HG02870 (cell line): ENCODE measurements around the gene CLDN7.

Source experiments
- ATAC-seq: cut with Tn5 transposase; IDR thresholded peaks from one replicate; pipeline ENCODE4 v1.9.1; 2021; ENCODE audit warnings: mild to moderate bottlenecking, moderate library complexity; ENCODE audit not compliant: unreplicated experiment

Gene CLDN7

GRCh38 chr17:7221278-7222092 is 40.8 kb downstream of the CLDN7 start:
- no peak for ATAC-seq

- ATAC-seq, result no peak
Measured at GRCh38 chr17:7220593-7221277, 41.5 kb downstream of the CLDN7 start.

DNA sequence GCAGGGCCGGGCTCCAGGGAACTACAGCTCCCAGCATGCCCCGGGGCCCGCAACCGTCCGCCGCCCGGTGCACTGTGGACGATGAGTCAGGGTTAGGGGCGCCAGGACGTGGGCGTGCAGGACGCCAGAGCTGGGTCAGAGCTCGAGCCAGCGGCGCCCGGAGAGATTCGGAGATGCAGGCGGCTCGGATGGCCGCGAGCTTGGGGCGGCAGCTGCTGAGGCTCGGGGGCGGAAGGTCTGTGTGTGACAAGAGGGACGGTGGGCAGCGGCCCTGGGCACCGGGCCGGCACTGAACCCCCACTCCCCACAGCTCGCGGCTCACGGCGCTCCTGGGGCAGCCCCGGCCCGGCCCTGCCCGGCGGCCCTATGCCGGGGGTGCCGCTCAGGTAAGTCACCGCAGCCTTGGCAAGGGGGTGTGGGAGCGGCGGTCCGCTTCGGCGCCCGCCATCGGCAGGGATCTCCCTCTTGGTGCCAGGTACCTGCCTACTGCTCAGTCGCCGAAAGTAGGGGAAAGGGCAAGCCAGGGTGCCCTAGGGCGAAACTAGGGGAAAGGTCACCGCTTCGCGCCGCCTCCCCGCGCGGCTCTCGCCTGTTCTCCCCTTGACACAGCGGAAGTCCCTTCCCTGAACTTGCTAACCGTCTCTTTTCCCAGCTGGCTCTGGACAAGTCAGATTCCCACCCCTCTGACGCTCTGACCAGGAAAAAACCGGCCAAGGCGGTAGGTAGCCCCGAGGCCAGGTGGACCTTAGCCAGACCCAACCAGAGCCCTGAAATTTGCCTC is 42.3 kb downstream of the CLDN7 start, which contains the start of the genes ACADVL and DLG4:
TSS of gene ACADVL (plus strand) at position 127 of the 781 bp plus-strand sequence. CDS start at position 174, 47 bp downstream.
TSS of gene DLG4 (minus strand) at position 25 of the 781 bp plus-strand sequence.
- peak; percentile 66 for ATAC-seq

DNA sequence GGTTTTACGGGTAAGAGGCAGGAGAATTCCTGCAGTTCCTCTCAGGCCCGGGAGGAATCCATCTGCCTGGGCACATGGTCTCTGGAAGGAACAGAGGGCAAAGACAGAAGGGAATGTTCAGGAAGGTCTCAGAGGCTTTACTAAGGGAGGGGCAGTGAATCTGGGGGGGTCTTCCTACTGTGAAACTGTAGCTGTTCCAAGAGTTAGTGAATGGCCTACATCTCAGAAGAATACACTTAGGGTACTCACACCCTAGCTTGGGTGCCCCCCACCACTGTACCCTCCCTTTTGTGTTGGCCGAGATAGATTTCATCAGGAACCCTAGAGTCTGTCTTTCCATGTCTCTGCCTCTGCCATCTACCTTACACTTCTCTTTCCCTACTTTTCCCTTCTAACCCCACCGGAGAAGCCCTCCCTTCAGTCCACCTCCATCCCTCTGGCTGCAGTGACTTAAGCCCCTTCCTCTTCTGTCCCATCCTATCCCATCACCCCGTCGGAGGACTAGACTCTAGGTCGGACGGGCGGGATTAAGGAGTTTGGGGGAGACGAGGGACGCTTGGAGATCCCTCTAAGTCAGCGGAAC is 43.0 kb downstream of the CLDN7 start:
- ATAC-seq, result no peak

- no peak for ATAC-seq
Measured at GRCh38 chr17:7218758-7219157, 43.5 kb downstream of the CLDN7 start.

- ATAC-seq, result no peak
Measured at GRCh38 chr17:7218166-7218565, 44.1 kb downstream of the CLDN7 start.

DNA sequence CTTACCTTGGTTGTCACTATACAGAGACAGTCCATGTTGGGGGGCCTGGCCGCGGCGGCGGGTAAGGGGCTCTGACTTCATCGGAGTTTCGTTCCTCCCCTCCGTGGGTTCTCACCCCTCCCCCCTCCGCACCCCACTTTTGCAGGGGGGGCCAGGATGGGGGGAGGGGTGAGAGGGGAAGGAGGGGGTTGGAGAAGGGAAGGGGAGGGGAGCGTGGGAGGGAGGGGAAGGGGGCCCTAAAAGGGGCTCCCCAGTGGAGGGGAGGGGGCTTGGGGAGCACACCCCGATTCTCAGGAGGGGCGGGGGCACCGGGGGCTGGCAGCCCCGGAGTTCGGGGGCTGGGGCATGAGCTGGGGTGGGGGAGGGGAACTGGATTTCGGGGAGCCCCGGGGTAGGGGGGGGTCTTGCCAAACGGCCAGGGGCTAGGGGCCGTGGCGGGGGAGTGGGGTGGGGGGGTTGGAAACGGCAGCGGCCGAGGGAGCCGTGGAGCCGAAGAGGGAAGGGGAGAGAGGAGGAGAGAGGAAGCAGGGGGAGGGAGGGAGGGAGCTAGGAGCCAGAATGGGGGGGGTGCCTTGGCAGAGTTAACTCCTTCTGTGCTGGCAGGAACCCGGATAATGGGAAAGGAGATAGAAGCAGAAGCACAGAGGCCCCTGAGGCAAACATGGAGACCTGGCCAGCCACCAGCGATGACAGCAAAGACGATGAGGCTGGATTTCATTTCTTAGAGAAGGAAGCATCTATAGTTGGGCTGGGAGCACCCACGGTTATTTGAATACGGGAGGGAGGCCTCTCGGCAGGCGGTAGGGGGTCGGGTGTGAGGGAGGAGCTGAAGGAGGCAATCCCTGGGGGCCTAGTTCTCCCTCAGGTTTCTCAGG is 44.9 kb downstream of the CLDN7 start:
- no peak for ATAC-seq

DNA sequence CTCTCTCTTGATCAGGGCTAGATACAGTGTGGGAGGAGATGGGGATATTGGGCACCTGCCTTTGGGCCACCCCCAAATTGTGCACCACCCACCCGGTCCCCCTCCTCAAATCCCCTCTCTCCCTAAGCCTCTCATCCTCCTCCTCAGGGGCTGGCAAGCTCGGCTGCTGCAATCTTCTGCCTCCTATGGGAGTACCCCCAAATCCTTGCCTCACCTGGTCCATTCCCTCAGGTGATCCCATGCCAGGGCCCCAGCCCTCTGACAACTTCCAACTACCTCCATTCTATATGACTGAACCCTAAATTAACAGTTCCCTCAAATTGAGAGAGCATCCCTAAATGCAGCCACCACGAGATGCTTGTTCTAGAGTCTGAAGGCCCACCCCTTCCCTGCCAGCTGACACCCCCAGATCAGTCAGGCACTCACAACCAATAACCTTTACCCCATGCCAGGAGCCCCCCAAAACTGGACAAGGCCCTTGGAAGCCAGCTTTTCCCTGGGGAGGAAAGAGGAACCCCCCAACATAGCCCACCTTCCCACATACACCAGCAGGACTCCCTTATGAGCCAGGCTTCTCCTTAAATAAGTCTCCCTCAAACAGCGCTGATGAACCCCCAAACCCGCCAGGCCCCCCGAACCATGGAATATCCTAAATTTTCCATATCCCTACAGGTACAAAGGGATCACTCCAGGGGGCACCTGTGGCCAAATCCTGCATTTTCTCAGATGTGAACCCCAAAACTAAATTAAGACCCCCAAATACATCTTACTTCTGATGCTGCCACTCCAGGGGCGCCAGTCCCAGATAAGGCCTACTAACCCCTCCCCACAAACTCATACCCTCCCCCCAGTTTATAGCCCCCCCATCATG is 45.8 kb downstream of the CLDN7 start:
- ATAC-seq, result no peak

- ATAC-seq, result no peak
Measured at GRCh38 chr17:7215652-7216180, 46.6 kb downstream of the CLDN7 start.

DNA sequence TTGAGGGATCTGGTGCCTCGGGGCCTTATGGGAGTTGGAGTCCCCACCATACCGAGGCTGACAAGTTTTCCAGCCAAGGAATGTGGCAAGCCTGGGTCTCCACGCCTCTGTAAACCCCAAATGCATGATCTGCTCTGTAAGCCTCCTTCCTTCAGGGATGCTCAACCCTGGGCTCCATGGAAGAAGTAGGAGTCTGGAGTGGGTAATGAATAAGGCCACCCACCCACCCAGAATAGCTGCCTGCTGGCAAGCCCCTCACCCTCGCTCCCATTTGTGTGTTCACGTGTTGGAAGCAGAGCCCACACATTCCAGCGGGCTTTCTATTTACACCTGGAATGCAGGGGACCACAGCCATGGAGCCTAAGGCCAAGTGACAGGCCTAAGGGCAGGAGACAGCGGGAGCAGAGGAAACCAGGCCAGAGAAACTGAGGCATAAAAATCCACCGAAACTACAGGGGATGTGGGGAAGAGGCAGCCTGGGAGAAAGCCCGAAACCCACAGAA is 47.1 kb downstream of the CLDN7 start:
- ATAC-seq, result no peak

DNA sequence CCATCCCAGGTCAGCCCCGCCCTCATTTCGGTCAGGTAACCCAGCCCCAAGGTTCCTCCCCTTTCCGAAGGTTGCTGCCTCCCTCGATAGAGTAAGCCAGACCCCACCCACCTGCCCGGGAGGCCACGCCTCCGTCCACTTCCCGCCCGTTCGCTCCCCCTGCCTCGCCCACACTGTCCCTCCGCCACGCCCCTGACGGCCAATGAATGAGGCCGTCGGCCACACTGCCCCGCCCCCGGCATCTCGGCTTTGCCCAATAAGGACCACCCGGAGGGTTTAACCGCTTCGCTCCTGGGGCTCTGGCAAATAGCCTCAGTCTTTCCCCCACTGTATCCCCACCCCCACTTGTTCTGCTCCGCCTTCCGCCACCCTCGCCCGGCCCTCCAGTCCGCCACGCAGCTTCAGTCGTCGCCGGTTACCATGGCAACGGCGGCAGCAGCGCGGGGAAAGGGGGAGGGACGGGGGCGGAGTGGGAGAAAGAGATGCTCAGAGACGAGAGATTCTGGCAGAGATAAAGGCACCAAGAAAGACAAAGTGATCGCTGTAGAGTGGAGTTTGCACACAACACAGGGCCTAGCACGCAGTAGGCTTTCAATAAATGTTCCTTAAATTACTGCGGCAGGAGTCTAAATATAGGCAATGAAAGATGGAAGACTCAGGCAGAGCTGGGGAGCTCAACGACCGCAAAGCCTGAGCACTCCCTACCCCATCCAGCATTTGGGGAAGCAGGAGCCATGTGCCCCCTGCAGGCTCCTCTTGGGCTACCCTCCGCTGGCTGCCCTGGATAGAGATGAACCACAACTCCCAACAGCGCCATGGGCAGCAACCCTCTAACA is 47.8 kb downstream of the CLDN7 start:
- ATAC-seq, result peak; percentile 73

- ATAC-seq, result no peak
Measured at GRCh38 chr17:7213895-7214299, 48.4 kb downstream of the CLDN7 start.

GRCh38 chr17:7211491-7212273 is 50.6 kb downstream of the CLDN7 start:
- no peak for ATAC-seq
